GM18907 (cell line): Measurements from ENCODE around the gene SLC26A11.

ENCODE experiments used
- ATAC-seq: cut with Tn5 transposase; IDR thresholded peaks from one replicate; pipeline ENCODE4 v1.9.1; 2021; ENCODE audit warnings: mild to moderate bottlenecking, moderate library complexity; ENCODE audit not compliant: unreplicated experiment

SLC26A11 gene

GRCh38 chr17:80220054-80220735 lies at the start of gene SLC26A11, which contains the start of gene SGSH:
SLC26A11 (plus strand) TSS chr17:80220427; CDS start chr17:80221561, 1,134 bp downstream.
SGSH (minus strand) TSS chr17:80220333; CDS start chr17:80220313, 20 bp downstream.
- ATAC-seq: peak; percentile 33

GRCh38 chr17:80171681-80172080 lies 48.5 kb upstream of the SLC26A11 start:
- ATAC-seq: no peak

DNA sequence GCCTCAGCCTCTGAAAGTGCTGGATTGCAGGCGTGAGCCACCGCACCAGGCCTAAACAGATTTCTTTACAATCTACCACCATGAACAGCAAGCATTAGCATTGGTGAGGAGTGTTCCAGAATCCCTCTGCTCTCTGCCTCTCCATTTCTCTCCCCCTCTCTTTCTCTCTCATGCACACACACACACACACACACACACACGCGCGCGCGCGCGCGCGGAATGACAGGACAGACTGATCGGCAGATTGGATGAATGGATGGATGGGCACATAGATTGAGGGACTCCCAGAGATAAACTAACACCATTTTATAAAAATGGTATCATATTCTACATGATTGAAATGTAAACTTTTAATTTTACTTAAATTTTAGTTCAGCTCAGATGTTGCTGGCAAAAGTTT lies 47.1 kb upstream of the SLC26A11 start:
- ATAC-seq: no peak

- no peak for ATAC-seq
Observed at GRCh38 chr17:80173916-80174315, 46.3 kb upstream of the SLC26A11 start.

GRCh38 chr17:80176757-80177156 lies 43.5 kb upstream of the SLC26A11 start:
- ATAC-seq: no peak

GRCh38 chr17:80177986-80178595 lies 42.1 kb upstream of the SLC26A11 start:
- ATAC-seq: no peak

- no peak for ATAC-seq
Observed at GRCh38 chr17:80180192-80180591, 40.0 kb upstream of the SLC26A11 start.

GRCh38 chr17:80181431-80181830 lies 38.8 kb upstream of the SLC26A11 start:
- no peak for ATAC-seq

GRCh38 chr17:80182118-80182844 lies 37.9 kb upstream of the SLC26A11 start:
- ATAC-seq: no peak

GRCh38 chr17:80182845-80183223 lies 37.4 kb upstream of the SLC26A11 start:
- no peak for ATAC-seq

- no peak for ATAC-seq
Observed at GRCh38 chr17:80183581-80184422, 36.4 kb upstream of the SLC26A11 start.

DNA sequence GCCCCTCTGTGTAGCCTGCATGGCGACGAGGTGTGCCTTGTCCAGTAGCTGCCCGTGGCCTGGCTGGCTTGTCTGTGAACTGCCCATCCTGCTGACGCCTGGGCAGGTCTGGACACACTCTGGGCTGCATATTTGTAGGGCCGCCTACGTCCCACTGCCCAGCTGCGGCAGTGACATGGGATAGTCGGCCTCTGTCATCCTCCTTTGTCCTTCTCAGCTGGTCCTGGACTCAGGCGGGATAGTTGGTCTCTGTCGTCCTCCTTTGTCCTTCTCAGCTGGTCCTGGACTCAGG lies 35.9 kb upstream of the SLC26A11 start:
- ATAC-seq: no peak

DNA sequence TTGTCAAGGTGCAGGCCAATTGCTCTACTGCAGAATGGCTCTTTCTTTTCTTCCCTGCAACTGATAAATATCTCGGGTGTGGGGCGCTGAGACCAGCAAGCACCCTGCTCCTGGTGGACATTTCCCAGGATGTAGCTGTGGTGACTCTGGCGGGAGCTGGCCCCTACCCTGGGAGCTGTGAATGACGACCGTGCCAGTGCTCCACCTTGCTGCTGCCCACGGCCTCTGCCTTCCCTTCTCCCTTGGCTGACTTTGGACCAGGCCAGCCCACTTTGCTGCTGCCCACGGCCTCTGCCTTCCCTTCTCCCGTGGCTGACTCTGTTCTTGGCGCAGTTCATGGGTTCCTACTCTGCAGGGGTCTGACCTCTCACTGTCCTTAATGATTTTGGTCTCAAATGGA lies 34.3 kb upstream of the SLC26A11 start:
- no peak for ATAC-seq

- ATAC-seq: no peak
Observed at GRCh38 chr17:80187090-80187489, 33.1 kb upstream of the SLC26A11 start.

DNA sequence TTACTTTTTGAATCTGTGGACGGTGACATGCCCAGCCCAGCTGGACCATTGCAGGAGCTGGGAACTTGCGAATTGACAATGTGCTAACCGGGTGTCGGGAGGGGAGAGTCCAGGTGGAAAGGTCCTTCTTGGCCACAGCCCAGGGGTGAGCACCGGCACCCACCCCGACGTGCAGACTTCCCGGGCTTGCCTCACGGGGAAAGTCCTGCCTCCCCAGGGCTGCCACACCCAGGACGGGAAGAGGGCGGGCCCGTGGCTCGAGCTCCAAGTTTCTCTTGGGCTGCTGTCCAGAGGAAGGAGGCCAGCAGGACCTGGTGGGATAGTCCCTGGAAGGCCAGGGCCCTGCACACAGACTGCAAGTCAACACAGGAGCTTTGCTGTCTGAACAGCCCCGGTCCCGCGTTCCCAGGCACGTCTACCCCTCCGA lies 32.7 kb upstream of the SLC26A11 start:
- ATAC-seq: no peak

DNA sequence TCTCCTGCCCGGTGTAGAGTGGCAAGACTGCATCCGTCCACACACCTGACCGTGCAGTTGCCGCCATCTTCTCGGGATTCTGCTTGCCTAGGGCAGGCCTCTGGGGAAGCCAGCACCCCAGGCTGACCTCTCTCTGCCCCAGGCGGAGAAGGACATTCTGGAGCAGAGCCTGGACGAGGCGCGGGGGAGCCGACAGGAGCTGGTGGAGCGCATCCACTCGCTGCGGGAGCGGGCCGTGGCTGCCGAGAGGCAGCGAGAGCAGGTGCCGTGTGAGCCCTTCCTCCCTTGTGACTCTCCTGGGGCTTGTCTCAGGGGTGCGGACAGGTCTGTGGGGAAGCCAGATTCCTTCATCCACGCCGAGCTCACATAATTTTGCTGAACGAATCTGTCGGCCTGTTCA lies 30.6 kb upstream of the SLC26A11 start:
- ATAC-seq: no peak

DNA sequence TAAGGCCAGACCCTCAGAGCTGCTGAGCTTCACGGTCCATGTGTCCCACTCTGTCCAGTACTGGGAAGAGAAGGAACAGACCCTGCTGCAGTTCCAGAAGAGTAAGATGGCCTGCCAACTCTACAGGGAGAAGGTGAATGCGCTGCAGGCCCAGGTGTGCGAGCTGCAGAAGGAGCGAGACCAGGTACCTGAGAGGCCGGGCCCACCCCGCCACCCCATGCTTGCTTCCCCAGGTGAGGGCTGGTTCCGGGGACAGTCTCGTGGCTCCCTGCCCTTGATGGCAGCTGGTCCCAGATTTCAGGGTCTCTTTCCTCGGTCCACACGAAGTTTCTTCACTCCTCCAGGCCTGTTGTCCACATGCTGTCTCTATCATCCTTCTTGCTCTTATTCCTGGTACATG lies 29.5 kb upstream of the SLC26A11 start:
- ATAC-seq: no peak

- no peak for ATAC-seq
Observed at GRCh38 chr17:80191192-80191591, 29.0 kb upstream of the SLC26A11 start.

GRCh38 chr17:80191865-80192661 lies 28.2 kb upstream of the SLC26A11 start:
- ATAC-seq: no peak

DNA sequence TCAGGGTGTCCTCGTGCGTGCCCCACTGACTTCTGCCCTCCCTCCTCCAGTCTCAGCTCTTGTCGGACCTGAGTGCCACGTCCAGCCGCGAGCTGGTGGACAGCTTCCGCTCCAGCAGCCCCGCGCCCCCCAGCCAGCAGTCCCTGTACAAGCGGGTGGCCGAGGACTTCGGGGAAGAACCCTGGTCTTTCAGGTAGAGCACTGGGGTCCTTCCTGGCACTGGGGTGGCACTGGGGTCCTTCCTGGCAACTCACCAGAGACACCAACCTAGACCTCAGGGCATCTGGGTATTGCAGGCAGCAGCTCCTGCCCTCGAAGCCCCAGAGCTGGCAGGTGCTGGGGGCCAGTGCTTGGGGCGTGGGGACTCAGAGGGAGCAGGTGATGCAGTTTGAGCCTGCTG lies 25.1 kb upstream of the SLC26A11 start:
- no peak for ATAC-seq
